Measurements from ENCODE around the gene DNAJC17.

The DNAJC17 gene

DNA sequence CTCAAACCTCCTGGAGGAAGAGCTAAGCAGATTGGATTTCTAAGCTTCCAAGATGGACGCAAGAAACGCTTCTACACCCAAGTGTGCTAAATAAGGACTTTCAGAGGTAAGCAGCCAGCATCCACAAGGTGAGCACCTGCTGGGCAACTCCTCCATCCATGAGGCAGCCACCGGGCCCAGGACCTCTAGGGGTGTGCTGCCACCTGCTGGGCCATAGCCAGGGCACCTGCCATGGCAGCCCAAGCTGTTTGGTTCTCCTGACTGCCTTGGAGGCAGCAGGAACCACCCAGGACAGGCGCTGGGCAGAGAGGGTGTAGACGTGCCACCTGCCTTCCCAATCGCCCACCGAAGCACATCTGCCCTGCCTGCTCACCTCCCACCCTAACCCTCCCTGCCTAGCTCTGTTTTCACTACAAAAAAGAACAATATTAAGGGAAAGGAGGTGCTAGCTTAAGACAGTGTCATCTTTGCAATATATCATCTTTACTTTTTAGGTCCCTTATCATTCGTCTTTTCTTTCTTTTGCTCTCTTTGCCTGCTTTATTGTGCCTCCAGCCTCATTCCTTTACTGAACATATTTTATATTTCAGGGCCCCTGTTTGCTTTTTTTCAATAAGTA is 24.6 kb downstream of the DNAJC17 start:
- TF ChIP-seq, protein P1, sequence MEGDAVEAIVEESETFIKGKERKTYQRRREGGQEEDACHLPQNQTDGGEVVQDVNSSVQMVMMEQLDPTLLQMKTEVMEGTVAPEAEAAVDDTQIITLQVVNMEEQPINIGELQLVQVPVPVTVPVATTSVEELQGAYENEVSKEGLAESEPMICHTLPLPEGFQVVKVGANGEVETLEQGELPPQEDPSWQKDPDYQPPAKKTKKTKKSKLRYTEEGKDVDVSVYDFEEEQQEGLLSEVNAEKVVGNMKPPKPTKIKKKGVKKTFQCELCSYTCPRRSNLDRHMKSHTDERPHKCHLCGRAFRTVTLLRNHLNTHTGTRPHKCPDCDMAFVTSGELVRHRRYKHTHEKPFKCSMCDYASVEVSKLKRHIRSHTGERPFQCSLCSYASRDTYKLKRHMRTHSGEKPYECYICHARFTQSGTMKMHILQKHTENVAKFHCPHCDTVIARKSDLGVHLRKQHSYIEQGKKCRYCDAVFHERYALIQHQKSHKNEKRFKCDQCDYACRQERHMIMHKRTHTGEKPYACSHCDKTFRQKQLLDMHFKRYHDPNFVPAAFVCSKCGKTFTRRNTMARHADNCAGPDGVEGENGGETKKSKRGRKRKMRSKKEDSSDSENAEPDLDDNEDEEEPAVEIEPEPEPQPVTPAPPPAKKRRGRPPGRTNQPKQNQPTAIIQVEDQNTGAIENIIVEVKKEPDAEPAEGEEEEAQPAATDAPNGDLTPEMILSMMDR (IDR thresholded peaks at IDR 0.05; ENCODE audit: control extremely low read depth, extremely low read depth, low read depth, missing control alignments): peak; percentile 95
- POLR2A ChIA-PET: no interaction called here
- DNase-seq (ENCODE audit: extremely low spot score): peak; percentile 81
- CTCF ChIA-PET: interaction anchor here (0.6 to 2.6 kb wide), 47 partner anchors 8 to 996 kb away, joined by 3 to 45 read pairs (median 6); partner anchors contain the start of genes C15orf62, CCDC32, DNAJC17 and GCHFR

- no peak for DNase-seq (ENCODE audit: extremely low spot score)
- TF ChIP-seq, protein P1 (IDR thresholded peaks at IDR 0.05; ENCODE audit: control extremely low read depth, extremely low read depth, low read depth, missing control alignments): no peak
- POLR2A ChIA-PET: no interaction called here
- CTCF ChIA-PET: interaction anchor here (0.7 to 1.8 kb wide), 4 partner anchors 14 to 118 kb away, joined by 3 to 5 read pairs (median 4); partner anchors contain the start of gene VPS18
Measured at GRCh38 chr15:40776537-40777141, 30.6 kb downstream of the DNAJC17 start.

DNA sequence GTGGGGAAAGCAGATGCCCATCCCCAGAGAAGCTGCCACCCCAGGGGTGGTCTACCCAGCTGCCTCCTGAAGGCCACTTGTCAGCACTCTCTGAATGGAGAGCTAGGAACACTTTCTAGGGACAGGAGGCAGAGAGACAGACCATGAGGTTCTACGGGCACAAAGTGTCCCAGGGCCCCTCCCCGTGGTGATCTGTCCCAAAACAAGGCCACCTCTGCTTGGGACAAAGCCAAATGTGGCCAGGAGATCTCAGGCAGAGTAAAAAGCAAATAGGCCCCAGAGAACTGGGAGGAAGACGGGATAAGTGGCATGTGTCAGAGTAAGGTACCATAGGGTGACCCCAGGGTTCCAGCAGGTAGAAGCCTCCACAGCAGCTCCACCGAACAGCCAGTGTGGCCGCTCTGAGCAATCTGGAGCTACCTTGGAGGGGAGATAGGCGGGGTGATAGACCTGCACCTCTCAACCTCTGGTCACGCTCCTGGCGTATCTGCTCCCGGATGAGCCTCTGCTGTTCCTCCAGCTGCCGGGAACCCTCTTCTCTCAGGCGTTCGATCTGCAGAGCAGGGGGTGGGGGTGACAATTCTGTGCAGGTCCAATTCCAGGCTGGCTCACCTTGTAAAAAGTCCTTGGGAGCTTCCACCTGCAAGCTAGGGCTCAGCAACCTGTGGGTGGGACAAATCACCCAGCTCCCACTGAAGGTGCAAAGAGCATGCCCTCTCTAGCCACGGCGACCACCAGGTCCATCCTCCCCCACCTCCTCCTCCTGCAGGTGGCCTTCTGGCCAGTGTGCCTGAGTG is 31.3 kb downstream of the DNAJC17 start:
- TF ChIP-seq, protein P1 (IDR thresholded peaks at IDR 0.05; ENCODE audit: control extremely low read depth, extremely low read depth, low read depth, missing control alignments): no peak
- CTCF ChIA-PET: interaction anchor here (1.6 to 1.8 kb wide), 2 partner anchors 82 to 118 kb away, joined by 4 to 5 read pairs; partner anchors contain the start of gene VPS18
- DNase-seq (ENCODE audit: extremely low spot score): no peak
- POLR2A ChIA-PET: no interaction called here

GRCh38 chr15:40775007-40775406 is 32.3 kb downstream of the DNAJC17 start:
- ChIA-PET CTCF (interaction anchor here (1.6 kb wide), 1 partner anchor 83 kb away, joined by 4 read pairs; no protein-coding TSS in a partner anchor), POLR2A (no interaction called here)
- DNase-seq (ENCODE audit: extremely low spot score): no peak
- TF ChIP-seq, protein P1 (IDR thresholded peaks at IDR 0.05; ENCODE audit: control extremely low read depth, extremely low read depth, low read depth, missing control alignments): no peak

DNA sequence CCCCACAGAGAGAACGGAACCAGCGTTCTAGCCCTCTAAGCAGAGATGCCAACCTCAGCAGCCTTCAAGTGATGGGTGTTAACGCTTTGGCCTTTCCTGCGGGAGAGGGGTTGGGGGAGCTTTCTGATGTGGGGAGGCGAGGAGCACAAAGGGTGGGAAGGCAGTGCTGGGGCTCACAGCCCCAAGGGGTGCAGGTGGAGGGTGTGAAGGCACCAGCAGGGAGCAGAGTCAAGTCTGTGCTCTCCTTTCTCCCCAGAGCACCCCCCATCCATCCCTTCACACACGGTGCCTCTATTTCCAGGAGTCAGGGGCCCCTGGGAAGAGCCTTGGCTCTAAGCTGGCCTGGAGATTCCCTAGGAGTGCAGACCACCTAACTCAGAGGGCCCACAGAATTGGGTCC is 33.4 kb downstream of the DNAJC17 start:
- ChIA-PET POLR2A (no interaction called here), CTCF (interaction anchor here (1.1 to 3.1 kb wide), 3 partner anchors 8 to 120 kb away, joined by 4 to 20 read pairs (median 4); partner anchors contain the start of genes GCHFR and VPS18)
- no peak for DNase-seq (ENCODE audit: extremely low spot score)
- TF ChIP-seq, protein P1 (IDR thresholded peaks at IDR 0.05; ENCODE audit: control extremely low read depth, extremely low read depth, low read depth, missing control alignments): no peak

GRCh38 chr15:40773496-40773895 is 33.8 kb downstream of the DNAJC17 start:
- ChIA-PET POLR2A (no interaction called here), CTCF (interaction anchor here (1.1 to 3.1 kb wide), 4 partner anchors 9 to 121 kb away, joined by 3 to 20 read pairs (median 4); partner anchors contain the start of genes DNAJC17, GCHFR, VPS18 and ZFYVE19)
- no peak for DNase-seq (ENCODE audit: extremely low spot score)
- TF ChIP-seq, protein P1 (IDR thresholded peaks at IDR 0.05; ENCODE audit: control extremely low read depth, extremely low read depth, low read depth, missing control alignments): no peak

All from GM10248 (cell line).